ENCODE results near the gene MECP2.
A peak's percentile ranks its signal among the peaks of the same experiment; 100 is the strongest.

The MECP2 gene

DNA sequence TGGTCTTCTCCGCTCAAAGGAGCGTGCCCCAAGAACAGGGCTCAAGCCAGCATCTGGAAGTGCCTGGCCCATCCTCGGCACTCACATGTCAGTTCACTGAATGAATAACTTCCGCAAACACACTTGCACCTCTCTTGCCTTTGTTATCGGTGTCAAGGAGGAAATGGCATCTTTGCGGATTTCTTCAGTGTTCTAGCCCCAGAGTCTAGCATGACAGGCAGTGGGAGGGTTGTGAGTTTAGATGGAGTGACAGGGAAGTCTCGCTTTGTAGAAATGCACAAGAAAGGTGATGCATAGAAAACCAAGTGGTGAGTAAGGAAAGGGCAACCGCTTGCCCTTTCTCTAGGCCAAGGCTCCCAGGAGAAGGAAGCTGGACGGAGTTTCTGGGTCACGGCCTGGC lies 17.6 kb upstream of the MECP2 start:
- no peak for DNase-seq

DNA sequence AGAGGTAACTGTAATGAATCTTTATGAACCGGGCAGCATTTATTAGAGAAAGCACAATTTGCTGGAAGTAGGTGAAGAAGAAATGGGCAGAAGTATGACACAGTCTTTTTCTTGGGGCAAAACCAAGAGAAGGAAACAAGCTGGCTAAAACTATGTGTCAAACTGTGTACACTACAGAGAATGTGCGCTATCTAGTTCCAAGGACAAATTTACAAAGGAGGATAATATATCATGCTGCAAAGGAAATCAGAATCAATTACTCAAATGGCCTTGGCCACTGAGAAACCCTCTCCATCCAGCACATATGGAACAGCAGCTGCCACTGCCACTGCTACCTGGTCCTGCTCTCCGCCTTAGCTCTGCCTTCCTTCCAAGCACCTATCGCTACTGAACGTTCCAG lies 17.1 kb upstream of the MECP2 start:
- no peak for DNase-seq

GRCh38 chrX:154113729-154114128 lies 16.2 kb upstream of the MECP2 start:
- no peak for DNase-seq

DNA sequence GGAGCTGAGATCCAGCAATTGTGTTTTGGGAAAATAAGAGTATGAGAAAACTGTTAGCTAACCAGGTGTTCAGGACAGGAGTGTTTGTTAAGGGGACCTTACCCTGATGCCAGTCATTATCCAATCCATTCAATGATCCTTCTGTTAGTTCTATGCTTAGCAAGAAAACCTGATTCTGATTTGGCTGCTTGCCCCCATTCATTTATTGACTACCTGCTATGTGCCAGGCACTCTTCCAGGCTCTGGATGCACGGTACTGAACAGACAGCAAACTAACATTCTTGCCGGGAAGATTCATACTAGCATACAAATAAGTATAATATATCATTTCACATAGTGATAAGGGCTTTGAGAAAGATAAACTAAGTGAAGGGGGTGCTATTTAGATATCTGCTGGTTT lies 1.0 kb upstream of the MECP2 start:
- no peak for DNase-seq

DNA sequence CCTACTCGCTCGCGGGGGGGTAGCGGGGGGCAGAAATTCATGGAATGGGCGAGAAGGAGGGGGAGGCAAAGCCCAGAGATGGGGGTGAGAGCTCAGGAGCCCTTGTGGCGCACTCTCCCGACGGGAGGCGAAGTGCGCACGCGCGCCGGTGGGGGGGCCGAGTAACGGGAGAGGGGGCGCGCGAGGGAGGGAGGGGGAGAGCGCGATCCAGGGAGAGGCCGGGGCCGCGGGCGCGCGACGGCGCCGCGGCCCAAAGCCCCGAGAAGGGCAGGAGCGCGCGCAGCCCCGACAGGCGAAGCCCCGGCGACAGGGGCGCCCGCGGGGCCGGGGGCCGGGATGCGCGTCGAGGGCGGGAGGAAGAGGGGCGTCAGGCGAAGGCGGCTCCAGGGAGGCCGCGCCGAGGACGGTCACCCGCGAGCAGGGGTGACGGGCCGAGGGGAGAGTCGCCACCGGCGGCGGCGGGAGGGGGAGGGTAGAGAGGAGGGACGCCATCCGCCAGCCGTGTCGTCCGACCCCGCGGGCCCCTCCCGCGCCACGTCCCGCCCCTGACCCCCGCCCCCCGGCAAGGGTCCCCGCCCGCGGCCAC lies 421 bp downstream of the MECP2 start:
- peak; percentile 60 for DNase-seq

GRCh38 chrX:154096140-154097002 lies 1.1 kb downstream of the MECP2 start:
- DNase-seq = peak; percentile 51

DNA sequence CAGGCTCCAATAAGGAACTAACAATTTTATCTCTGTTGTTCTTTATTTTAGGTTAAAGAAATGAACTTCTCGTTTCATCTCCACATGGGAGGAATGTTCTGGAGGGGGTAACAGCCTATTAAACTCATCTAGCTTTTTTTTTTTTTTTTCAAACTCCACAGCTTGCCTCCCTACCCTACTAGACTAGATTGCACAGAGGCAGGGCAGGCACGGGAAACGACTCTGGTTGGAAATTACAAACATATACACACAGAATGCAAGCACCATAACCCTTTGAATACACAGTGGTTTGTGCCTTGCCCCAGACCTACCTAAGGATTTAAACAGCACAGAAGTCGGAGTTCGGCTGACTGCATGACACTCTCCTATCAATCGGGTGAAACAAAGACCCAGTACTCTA lies 2.7 kb downstream of the MECP2 start:
- DNase-seq = no peak

DNA sequence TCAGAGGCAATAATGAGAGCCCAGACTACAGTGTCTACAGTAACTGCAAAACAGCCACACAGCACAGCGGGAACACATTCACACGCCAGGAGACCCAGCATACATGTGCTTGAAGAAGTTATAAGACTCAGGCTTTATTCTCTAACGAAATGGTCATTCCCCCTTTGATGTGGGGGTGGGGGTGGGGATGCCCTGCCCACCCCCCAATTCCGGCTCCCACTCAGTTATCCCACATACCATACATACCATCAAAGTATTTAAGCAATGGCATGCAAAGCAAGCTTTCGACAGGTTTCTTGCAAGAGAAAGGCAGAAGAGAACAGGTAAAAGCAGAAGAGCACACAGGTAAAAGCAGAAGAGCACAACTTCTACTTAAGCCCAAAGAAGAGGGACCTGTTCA lies 3.6 kb downstream of the MECP2 start:
- no peak for DNase-seq

- DNase-seq = no peak
Measured at GRCh38 chrX:154092371-154092770, 5.1 kb downstream of the MECP2 start.

GRCh38 chrX:154091678-154092077 lies 5.8 kb downstream of the MECP2 start:
- DNase-seq = no peak

GRCh38 chrX:154090731-154091130 lies 6.8 kb downstream of the MECP2 start:
- DNase-seq = no peak

- no peak for DNase-seq
Measured at GRCh38 chrX:154084449-154085300, 12.8 kb downstream of the MECP2 start.

DNA sequence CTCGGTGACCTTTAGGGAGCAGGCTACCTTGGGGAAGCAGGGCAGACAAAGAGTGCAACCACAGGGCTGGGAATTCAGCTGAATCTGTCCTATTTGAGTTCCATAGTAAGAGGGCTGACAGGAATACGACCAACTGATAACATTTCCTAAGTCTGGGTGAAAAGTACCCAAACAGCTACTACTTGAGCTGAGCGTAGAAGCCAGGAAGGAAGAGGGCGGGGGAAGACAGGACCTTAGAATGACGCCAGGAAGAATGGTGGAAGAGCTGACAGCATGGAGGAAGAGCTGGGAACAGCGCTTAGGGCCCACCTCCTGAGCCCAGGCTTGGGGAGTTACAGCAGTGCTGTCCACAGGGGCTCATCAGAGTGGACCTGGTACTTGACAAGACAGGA lies 14.4 kb downstream of the MECP2 start:
- no peak for DNase-seq

- DNase-seq = no peak
Measured at GRCh38 chrX:154082396-154083125, 15.0 kb downstream of the MECP2 start.

DNA sequence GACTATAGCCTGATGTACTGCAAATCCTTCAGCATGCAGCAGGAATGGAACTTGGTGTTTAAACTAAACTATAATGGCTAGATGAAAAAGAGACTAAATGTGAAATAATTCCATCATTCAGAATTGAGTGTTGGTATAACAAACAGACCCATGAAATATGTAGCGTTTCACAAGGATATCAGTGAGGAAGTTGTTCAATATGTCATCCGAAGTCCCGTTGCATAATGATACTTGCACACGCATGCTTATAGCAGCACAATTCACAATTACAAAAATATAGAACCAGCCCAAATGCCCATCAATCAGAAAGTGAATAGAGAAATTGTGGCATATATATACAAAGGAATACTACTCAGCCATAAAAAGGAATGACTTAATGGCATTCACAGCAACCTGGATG lies 20.4 kb downstream of the MECP2 start:
- DNase-seq = no peak

GRCh38 chrX:154074199-154074598 lies 23.3 kb downstream of the MECP2 start:
- no peak for DNase-seq

DNA sequence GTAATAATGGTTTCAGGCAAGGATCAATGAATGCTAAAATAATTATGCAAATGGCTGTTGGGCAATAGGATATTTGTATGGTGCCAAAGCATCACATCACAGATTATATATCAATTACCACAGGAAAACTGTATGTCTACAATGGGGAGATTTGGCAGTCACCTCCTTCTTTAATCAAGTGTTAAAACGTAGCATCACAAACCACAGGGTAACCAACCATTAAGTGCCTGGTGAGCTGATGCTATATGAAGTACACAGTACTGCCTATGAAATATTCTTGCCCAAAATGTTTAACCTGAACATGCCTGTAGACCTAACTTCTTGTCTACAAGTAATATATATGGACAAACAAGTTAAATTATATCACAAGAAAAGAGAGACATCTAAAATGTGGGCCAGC lies 25.3 kb downstream of the MECP2 start:
- DNase-seq = no peak

- DNase-seq = no peak
Measured at GRCh38 chrX:154068560-154068959, 29.0 kb downstream of the MECP2 start.

GRCh38 chrX:154064637-154065435 lies 32.7 kb downstream of the MECP2 start:
- no peak for DNase-seq

GRCh38 chrX:154063234-154063633 lies 34.3 kb downstream of the MECP2 start:
- no peak for DNase-seq

DNA sequence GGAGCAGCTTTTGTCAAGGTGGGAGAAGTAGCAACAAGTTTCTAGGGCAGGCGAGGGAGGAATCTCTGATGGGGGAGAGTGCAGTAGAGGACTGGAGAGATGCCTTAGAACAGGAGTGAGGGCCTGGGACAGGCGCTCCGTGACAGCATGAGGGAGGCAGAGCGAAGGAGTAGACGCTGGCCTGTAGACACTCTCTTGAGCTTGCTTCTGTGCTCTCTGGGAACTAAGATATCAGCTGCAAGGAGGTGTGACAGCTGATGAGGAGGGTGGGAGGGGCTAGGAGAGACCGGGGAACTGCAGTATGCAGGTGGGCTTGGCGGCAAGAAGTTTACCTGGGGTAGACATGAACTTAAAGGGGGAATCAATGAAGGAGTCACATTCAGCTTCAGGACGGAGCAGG lies 35.7 kb downstream of the MECP2 start:
- DNase-seq = no peak

DNA sequence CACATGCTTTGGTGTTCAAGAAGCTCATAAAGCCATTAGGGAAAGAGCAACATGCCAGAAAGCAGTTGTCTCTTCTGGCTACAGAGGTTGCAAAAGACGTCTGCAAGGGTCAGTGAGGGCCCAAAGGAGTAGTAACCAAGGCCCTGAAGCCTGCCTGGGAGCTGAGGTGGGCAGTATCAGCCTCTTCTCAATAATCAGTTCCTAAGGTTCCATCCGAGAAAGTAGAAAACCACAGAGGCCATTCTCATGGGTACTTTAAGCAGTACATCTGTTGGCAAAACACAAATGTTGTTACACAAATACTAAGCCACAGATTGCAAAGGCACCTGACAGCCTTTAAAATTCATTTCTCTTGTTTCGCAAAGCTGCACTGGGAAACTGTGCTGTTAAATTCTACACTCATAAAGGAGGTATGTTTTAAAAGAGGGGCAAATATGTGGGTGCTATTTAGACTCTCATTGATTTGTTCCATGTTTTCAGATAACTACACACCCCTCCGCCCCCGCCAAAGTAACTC lies 37.7 kb downstream of the MECP2 start:
- DNase-seq = no peak
